T-helper 1 cell (primary cell): Measurements from ENCODE around the gene PRKAR2B.
"Not testable (repeated sequence)": the region's sequence is repeated elsewhere in the genome, so short reads cannot be mapped to it uniquely, and the experiment has no call there.

Experiments used
- DNase-seq, 5 donors: peaks; one replicate each; pipeline ENCODE4 v3.0.0-alpha.2; 2012 to 2020

The PRKAR2B gene

DNA sequence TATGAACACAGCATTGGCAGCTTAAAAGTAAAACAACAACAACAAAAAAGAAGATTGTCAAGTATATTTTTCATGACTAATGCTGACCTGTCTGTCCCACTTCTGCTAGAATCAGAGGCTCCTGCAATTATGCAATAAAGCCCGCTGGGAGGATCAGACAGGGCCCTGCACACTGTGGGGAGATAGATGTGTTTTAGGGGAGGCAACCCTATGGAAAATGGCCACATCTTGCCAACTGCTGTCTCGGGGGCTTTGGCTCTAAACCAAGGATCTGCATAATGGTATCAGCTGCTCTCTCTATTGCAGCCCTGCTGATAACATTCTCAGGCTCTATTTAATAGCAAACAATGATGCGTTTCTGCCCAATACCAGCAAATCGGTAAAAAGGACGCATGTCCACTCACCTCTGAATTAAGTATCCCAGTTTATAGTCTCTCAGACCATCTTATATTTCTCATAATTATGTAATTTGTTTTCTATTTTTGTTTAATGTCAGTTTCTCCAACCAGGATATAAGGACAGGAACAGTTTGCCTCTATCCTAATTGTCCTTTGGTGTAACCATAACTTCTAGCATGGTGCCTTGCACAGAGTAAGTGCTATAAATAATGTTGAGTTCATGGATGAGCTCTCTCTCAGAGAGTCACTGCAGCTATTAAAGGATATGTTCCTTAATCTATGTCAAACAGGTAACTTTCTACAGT is 15.3 kb upstream of the PRKAR2B start:
- DNase-seq: no peak

DNA sequence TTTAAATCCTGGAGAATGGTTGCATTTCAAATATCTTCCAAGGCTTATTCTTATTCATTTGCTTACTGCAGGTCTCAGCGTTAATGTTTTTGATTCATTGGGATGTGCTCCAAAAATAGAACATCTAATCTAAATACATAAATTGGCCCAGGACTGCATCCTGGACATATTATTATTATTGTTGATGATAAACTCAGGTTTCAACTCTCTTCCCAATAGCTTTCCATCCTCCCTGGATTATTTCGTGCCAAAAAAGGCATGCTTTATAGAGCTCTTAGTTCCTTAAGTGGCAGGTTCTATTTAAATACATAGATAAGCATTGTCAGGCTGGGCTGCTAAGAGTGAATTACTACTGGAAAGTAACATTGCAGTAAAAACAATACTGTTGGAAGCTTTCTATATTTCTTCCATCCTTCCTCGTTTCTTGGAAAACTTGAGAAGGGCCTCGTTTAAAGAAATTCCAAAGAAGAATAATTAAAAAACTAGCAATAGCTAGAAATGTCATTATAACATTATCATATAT is 14.7 kb upstream of the PRKAR2B start:
- DNase-seq: no peak

DNA sequence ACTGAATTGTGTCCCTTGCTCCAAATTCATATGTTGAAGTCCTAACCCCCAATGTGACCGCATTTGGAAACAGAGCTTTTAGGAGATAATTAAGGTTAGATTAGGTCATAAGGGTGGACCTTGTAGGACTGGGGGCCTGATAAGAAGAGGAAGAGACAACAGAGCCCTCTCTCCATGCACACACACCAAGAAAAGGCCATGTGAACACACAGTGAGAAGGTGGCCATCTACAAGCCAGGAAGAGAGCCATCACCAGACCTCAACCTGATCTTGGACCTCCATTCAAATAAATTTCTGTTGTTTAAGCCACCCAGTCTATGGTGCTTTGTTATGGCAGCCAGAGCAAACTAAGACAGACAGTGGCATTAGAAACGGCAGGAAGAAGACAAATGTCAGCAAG is 12.5 kb upstream of the PRKAR2B start:
- no peak for DNase-seq

DNA sequence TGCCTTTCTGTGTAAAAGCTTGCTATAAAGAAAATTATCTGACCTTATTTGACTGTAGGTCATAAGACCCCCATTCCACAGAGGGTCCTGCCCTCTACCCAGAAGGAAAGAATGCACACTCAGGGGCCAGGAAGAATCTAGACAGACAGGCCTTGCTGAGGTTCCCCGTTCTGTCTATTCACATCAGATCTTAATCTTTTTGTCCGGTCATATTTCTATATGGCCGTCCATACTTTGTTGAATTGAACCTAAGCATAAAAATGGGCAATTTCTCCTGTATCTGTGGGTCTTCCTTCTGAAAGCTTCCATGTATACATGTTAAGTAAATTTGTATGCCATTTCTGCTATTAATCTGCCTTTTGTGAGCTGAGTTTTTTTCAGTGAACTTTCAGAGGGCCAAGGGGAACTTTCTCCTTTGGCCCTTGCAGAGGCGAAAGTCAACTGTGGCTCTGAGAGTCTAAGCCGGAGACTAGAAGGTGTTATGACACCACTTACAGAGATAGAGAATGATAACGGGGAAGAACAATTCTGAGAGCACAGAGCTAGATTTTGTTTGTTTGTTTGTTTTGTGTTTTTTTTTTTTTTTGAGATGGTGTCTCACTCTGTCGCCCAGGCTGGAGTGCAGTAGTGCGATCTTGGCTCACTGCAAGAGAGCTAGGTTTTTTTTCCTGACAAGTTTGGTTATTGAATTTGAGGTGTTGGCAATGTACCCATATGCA is 11.6 kb upstream of the PRKAR2B start:
- no peak for DNase-seq

DNA sequence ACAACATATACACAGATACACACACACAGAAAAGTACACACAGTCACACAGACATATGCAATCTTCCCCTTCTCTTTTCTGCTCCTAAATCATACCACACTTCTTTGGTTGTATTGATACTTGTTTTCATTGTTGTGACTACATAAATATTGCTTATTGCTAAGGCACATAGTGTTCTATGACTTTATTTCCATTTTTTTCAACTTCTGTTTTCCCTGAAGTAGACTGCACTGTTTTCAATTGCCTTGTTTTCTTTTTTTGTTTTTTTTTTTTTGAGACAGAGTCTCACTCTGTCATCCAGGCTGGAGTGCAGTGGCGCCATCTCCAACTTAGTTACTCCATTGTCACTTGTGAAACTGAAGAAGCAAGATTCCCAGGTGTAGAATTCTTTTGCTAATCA is 10.0 kb upstream of the PRKAR2B start:
- no peak for DNase-seq

DNA sequence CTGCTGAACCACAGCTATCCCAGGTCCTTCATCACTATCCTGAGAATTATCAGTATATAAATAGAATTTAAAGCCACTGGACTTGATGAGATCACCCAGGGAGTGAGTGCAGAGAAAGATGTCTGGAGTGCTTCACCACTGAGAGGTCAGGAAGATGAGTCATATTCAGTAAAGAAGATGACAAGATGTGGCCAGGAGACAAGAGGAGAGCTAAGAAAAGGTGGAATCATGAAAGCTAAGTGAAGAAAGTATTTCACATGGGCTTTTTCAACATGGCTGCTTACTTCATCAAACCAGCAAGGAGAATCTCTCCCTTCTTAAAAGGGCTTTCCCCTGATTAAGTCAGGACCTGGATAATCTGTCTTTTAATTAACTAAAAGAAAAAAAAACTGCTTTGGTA is 9.1 kb upstream of the PRKAR2B start:
- DNase-seq: no peak

DNA sequence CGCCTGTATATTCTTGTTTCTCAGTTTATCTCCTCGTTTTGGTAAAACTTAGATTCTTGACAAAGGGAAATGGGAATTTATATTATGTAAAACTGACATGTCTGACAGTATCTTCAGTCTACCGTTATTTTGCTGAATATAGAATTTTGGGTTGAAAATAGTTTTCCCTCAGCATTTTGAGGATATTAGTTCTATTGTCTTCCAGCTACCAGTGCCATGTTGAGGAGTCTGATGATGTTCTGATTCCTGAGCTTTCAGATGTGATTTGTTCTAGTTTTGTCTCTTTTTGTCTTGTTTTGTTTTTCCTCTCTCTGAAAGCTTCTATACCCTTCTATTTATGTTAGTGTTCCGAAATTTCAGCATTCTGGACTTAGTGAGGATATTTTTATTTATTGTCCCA is 8.0 kb upstream of the PRKAR2B start:
- DNase-seq: no peak

DNA sequence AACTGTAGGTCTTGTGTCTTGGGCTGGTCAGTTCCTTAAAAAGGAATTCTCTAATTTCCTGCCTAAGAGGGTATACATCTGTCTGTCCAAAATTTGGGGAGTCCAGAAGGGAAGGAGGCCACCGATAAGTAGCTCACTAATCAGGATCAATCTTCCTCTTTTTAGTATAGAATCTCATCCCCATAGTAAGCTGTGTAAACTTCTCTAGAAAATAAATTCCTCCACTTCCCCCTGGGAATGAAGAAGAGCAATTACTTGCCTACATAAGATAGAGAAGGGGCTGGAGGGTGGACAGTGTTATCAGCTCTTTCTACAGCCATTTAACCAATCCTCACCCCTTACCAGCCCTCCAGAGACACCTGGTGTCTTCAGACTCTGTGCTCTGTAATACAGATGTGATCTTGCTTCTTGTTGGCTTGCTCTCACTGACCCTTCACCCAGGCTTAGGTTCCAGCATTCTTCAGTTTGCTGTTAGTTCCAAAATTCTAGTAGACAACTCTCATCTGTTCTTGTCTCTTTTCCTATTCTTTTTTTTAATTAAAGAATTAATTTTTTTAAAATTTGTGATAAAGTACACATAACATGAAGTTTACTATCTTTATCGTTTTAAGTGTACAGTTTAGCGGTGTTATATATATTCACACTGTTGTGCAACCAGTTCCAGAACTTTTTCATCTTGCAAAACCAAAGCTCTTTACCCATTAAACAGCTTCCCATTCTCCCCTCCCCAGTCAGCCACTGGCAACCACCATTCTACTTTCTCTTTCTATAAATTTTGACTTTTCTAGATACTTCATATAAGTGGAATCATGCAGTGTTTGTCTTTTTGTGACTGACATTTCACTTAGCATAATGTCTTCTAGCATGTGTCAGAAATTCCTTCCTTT is 6.5 kb upstream of the PRKAR2B start:
- DNase-seq: no peak

DNA sequence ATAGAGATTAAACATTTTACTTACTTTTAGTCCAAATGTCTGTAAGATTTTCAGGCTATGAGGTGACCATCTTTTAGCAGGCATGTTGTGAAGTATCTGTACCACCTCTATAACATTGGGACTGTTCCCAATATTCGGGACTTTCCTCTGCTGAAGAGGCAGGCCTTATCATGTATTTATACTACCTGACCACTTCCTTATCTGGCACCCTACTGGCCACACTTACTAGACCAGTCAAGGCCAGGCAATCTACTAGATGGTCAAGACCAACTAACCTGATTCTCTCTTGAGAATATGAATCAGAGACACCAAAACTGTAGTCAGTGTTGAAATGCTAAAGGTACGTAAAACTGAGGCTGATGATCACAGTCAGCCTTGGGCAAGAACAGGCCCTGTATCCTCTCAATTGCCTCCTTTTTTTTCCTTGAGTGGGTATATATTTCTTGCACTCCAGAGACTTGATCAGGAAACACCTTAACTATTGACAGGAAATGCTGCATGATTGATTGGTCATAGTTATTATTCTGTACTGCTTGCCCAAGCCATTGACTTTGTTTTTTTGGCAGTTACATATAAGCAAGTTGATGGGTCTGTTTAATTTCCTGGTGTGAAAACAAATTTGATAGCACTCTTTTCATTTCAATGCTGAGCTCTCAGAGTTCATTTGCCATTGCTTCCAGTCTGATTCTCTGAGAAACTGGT is 5.2 kb upstream of the PRKAR2B start:
- no peak for DNase-seq

DNA sequence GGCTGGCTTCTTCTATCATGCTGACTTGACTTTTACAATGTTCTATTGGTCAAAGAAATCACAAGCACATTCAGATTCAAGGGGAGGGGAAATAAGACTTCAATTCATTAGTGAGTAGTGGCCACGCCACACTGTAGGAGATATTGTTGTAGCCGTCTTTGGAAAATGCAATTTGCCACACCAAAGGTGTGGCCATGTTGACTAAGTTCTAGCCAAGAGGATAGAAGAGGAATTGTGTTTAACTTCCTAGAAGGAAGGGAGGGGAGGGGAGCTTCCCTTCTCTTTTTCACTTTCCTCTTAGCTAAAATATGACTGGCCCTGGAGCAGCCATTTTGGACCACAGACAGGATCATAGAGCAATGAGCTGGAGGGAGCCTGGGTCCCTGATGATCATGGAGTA is 3.4 kb upstream of the PRKAR2B start:
- DNase-seq: no peak

DNA sequence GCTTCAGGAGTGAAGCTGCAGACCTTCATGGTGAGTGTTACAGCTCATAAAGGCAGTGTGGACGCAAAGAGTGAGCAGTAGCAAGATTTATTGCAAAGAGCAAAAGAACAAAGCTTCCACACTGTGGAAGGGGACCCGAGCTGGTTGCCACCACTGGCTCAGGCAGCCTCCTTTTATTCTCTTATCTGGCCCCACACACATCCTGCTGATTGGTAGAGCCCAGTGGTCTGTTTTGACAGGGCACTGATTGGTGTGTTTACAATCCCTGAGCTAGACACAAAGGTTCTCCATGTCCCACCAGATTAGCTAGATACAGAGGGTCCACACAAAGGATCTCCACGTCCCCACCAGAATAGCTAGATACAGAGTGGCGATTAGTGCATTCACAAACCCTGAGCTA is 2.7 kb upstream of the PRKAR2B start:
- not testable (repeated sequence) for DNase-seq

DNA sequence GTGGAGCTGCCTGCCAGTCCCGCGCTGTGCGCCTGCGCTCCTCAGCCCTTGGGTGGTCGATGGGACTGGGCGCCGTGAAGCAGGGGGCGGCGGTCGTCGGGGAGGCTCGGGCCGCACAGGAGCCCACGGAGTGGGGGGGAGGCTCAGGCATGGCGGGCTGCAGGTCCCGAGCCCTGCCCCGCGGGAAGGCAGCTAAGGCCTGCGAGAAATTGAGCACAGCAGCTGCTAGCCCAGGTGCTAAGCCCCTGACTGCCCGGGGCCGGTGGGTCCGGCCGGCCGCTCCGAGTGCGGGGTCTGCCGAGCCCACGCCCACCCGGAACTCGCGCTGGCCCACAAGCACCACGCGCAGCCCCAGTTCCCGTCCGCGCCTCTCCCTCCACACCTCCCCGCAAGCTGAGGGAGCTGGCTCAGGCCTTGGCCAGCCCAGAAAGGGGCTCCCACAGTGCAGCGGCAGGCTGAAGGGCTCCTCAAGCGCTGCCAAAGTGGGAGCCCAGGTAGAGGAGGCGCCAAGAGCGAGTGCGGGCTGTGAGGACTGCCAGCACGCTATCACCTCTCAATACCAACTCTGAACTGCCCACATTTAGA is 2.1 kb upstream of the PRKAR2B start:
- DNase-seq: not testable (repeated sequence)

DNA sequence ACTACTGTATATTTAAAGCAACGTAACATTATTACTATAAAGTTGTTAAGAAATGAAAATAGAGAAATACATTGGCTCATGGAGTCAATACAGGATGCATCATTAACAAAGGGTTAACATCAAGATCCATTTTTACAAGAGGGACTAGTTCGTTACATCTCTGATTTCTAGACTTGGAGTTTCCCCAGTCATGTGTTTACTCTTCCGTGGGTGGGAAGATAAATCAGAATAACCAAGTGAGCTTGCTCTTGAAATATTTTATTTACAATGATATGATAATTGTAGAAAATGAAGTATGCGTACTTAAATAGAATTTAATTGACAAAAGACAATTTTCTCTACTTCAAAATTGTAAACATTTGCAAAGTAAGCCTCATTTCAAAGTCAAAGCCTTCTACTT is 1.0 kb upstream of the PRKAR2B start:
- no peak for DNase-seq

DNA sequence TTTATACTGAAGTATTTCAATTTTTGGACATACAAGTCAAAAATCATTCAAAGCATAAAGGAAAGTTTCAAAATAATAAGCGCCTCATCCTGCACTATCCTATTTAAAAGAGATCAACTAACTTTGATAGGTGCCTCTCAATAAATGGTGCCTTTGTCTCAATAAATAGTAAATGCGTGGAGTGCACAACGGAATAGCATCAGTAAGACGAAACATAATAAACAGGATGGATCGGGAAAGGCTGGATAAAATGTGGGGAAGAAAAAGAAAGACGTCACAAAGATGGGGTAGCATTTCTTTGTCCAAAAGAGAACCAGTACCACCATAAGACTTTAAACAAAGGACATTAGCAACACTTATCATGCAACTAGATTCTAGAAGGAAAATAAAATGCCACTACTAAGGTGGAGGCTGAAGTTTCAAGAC is 571 bp upstream of the PRKAR2B start:
- DNase-seq: no peak

DNA sequence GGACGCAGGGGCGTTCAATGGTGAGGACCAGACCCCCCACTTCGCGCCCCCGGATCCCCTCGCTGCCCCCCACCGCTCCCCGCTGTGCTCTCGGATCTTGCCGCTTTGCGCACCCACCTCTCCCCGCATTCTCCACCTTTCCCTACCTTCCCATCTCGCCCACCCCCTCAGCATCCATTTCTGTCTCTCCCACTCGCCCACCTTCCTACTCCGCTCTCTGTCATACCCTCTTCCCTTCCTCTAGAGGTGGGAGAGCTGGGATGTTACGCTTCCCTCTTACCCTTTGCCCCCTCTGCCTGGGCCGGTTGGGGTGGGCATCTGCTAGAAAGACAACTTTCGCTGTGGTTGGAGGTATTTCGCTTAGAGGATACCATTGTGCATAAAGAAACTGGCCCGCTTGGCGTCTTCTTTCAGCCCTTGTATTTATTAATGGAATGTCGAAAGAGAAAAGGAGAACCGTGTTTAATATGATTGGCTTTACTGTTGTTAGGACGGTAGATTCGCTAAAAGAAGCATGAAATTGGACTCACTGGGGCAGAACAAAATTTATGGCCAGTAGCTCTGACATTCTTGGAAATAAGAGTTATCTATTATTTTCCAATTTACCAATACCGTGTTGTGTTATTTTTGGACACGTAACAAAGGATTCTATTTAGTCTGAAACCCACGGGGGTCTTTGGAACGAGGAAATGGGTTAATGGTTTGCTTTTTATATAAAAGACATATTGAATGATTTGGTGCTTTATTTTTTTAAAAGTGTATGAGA is 873 bp downstream of the PRKAR2B start:
- no peak for DNase-seq

DNA sequence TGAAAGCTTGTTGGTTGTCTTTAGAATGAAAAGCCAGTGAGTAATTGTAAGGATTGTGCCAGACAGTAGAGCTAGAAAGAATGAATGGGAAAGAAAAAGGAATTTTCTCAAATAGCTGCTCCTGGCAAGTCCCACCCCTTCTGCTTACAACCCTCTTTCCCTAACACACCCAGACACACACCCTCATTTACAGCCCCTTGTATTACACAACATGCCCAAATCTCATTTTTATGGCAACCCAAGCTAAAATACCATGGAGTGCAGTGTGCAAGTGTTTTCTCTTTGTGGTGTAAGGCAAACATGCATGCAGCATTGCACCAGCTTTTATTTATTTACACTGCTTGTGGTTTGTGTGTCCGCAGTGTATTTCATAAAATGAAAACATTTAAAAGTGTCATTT is 1.5 kb downstream of the PRKAR2B start:
- no peak for DNase-seq

DNA sequence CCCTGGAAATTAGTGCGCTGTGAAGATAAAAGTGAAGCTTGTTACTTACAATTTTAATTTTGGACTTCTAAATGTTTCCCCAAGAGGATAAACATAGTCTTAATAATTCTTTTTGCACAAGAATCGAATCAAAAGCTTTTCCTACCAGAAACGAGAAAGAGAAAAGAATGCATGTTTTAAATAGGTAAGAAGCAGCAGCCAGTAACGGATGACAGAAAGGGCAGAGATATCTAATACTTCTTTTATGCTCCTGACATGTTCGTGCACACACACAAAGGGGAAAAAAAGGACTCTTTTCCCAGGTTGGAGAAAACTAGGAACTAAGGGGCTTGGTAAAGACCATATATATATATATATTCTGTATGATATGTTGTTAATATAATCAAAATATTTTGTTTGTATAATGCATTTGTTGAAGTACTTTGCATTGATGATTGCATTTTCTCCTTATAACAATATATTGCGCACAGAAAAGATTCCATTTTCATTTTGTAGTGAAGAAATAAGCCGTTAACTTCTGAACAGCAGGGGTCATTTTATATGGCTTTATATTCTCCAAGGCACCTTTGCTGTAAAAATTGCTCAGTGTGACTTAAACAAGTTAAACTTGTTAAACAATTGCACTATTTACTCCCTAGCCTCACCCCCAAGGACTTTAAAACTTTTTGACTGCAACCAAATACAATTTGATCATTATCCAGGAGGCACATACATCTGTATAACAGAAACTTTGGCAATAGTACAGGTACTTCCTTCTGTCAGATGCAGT is 2.2 kb downstream of the PRKAR2B start:
- no peak for DNase-seq

DNA sequence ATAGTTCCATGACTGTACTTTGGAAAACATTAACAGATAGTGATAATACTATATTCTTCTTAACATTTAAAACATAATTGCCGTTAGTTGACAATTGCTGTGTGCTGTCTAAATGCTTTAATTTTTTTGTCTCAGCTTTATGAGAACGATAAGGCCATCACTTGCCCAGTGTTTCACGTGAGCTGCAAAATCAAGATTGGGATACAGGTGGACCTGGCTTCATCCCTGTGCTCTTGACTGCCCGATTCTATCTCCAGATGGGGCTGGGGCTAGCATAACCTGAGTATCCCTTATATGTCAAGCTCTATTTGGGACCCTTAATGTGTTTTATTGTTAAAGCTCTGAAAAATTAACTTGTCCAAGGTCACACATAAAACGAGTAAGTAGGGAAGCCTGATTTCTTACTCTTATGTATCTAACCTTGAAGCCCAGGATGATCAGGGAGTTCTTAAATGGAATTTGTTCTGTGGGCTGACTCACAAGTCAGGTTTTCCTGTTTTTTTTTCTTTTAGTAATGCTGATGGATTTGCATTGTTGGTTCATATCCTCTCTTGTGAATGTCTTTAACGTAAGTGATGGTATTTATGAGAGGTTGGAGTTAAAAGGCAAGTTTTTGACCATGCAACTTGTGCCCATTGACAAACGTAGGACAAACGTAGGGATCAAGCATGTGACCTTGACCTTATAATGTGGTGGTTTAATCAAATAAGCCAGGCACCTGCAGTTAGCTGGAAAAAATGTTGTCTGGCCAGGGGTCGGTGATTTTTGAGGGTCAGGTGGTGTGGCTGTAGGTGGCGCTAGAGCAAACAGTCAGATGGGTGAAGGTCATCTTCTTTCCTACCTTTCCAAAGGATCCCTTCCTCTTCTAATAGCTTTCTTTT is 3.6 kb downstream of the PRKAR2B start:
- no peak for DNase-seq

DNA sequence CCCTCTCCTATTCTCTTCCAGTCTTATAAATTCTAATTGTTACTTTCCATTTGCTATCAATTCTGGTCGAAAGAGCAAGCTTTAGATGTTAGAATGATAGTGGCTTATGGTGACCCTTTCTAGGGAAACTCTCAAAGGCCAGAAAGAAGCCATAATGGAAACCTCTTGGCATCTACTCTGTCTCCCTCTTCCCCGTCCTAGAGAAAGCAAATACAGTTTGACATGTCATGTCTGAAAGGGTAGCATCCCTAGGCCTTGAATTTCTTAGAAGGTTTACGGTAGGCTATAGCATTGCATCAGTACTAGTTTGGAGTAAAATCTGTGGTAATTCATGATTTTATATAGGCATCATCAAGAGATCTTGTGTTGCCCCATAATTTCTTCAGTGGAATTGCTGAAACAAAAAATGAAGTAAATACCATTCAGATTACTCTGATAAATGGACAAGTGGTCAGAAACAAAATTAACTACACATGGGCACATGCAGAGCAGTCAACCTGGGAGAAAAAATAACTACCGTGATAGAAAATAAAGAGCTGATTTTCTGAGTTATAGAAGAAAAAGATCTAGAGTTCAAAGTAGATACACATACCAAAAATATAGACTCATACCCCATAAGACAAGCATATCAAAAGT is 4.4 kb downstream of the PRKAR2B start:
- DNase-seq: no peak
